A673 (cell line): Measurements from ENCODE around the gene ATP6AP1. TPM values are rescaled to one million over a fixed set of nuclear protein-coding genes. Genes with fewer than 3 reads are reported as not detected.

Experiments used
- BruUV-seq: library from RNA; stranded (reverse); fragments of 400-500 nt; replicated peaks from 2 replicates; lab custom pipeline; 2021; lab: Mats Ljungman, UMichigan
- CTCF ChIA-PET: fragments of 300-600 bp; sonication (Branson Sonifier 250); formaldehyde crosslinking; loops from one replicate; lab custom pipeline; 2022; ENCODE audit warnings: antibody characterized with exemption; lab: Charles Lee
- POLR2A ChIA-PET: fragments of 300-600 bp; sonication (Branson Sonifier 250); formaldehyde crosslinking; loops from one replicate; lab custom pipeline; 2022; ENCODE audit warnings: antibody characterized with exemption; ENCODE audit not compliant: low non-redundant PET; lab: Charles Lee
- DNase-seq: peaks from one replicate; pipeline ENCODE4 v3.0.0-alpha.2; 2015; ENCODE audit warnings: low spot score
- H3K27ac ChIP-seq: fragments of 200-600 bp; sonication (generic); 2 replicates; pipeline ENCODE4 v1.5.1; 2016; ENCODE audit warnings: mixed run types, low read depth, mild to moderate bottlenecking, mixed read lengths, antibody characterized with exemption, low read length; ENCODE audit not compliant: poor library complexity, severe bottlenecking
- H3K27me3 ChIP-seq: fragments of 200-600 bp; sonication (generic); replicated peaks from 2 replicates; pipeline ENCODE4 v1.6.1; 2017; ENCODE audit warnings: mixed run types, low read depth, mild to moderate bottlenecking, mixed read lengths, antibody characterized with exemption, low read length; ENCODE audit not compliant: insufficient read depth, poor library complexity
- H3K36me3 ChIP-seq: fragments of 200-600 bp; sonication (generic); 2 replicates; pipeline ENCODE4 v1.6.1; 2016; ENCODE audit warnings: mixed run types, mild to moderate bottlenecking, mixed read lengths, antibody characterized with exemption, low read length; ENCODE audit not compliant: insufficient read depth, poor library complexity, severe bottlenecking
- H3K4me1 ChIP-seq: fragments of 200-600 bp; sonication (generic); 2 replicates; pipeline ENCODE4 v1.6.1; 2017; ENCODE audit warnings: mixed run types, mild to moderate bottlenecking, mixed read lengths, antibody characterized with exemption, low read length; ENCODE audit not compliant: insufficient read depth, poor library complexity, severe bottlenecking
- H3K4me3 ChIP-seq: fragments of 200-600 bp; sonication (generic); 2 replicates; pipeline ENCODE4 v1.5.1; 2016; ENCODE audit warnings: low read depth, mixed run types, mild to moderate bottlenecking, mixed read lengths, low read length; ENCODE audit not compliant: poor library complexity, severe bottlenecking
- H3K9me3 ChIP-seq: fragments of 200-600 bp; sonication (generic); 2 replicates; pipeline ENCODE4 v1.6.1; 2016; ENCODE audit warnings: mixed run types, low read depth, mild to moderate bottlenecking, mixed read lengths, antibody characterized with exemption, low read length; ENCODE audit not compliant: poor library complexity, severe bottlenecking
- EZH2 ChIP-seq: fragments of 200-600 bp; sonication (generic); IDR thresholded peaks from 2 replicates; pipeline ENCODE4 v1.6.1; 2017; ENCODE audit warnings: borderline replicate concordance, low read depth, mild to moderate bottlenecking, mixed read lengths, antibody characterized with exemption, low read length; ENCODE audit not compliant: poor library complexity, severe bottlenecking
- intact Hi-C: fragments of 100-400 bp; cut with micrococcal nuclease; formaldehyde crosslinking; loops from one replicate; pipeline ENCODE4 v1.10.0; 2022; ENCODE audit not compliant: unreplicated experiment
- total RNA-seq: library from RNA; stranded (reverse); gene quantifications from 2 replicates; pipeline ENCODE4 v1.2.3, GENCODE V29; 2021
- TF ChIP-seq, protein P1 (sequence below): fragments of 300-800, 200-600 bp; sonication (generic); conservative IDR thresholded peaks from 2 replicates; pipeline ENCODE4 v1.5.1; 2017; ENCODE audit warnings: low read depth, mild to moderate bottlenecking, antibody characterized with exemption, low read length, moderate library complexity, mixed read lengths

Gene ATP6AP1
- total RNA-seq, 1 experiment from 2014 or later: 77.1 TPM

DNA sequence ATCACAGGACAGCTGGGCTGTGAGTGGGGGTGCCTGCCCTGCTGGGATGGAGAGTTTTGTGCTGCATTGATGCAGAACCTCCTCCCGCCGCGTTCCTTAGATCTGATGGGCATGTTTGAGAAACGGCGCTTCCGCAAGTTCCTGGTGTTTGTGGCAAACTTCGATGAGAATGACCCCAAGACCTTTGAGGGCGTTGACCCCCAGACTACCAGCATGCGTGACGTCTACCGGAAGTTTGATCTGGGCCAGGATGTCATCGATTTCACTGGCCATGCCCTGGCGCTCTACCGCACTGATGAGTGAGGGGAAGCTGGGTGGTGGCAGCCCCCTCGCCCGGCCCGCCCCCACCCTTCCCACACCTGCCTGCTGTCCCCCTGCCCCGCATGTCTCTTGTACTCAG lies 11.4 kb downstream of the ATP6AP1 start:
- intact Hi-C loops: no loop called here
- no TSS peak for BruUV-seq
- no peak for DNase-seq

DNA sequence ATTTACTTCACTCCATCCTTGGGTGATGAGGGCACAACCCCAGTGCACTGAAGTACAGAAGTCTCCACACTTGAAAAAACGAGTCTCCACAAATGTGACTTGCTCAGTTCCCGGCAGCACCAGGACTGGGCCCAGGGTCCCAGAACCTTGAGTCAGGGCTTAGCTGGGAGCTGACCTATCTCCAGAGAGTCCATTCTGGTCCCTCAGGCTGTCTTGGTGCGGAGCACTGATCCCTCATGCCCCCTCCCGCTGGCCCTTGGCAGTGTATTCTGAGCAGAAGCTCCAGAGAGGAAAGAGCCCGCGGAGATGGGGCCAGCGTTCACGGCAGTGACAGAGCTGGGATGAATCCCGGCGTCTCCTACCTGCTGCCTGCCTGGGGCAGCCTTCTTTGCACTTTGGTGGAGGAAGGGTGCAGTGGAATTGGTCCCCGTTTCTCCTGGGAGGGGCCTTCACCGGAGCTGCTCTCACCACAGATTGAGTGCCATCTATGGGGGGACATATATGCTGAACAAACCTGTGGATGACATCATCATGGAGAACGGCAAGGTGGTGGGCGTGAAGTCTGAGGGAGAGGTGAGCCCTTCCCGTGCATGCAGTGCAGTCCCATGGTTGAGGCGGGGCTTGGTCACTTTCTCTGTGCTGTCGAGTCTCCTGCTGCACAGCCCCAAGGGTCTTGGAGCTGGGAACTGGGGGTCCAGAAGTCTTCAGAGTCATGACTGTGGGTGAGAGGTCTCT lies 12.3 kb downstream of the ATP6AP1 start:
- BruUV-seq: no TSS peak
- Histone ChIP-seq H3K4me1 (peaks cover 17% of the 10 kb centered on the region), H3K27ac (no peak overlapping the region), H3K9me3 (no peaks in the 10 kb centered on the region), H3K27me3 (no peaks in the 10 kb centered on the region), H3K36me3 (peaks cover 13% of the 10 kb centered on the region), H3K4me3 (no peak overlapping the region)
- intact Hi-C loops: no loop called here
- ChIA-PET CTCF (no interaction called here), POLR2A (no interaction called here)
- TF ChIP-seq EZH2: no peak
- TF ChIP-seq, protein P1, sequence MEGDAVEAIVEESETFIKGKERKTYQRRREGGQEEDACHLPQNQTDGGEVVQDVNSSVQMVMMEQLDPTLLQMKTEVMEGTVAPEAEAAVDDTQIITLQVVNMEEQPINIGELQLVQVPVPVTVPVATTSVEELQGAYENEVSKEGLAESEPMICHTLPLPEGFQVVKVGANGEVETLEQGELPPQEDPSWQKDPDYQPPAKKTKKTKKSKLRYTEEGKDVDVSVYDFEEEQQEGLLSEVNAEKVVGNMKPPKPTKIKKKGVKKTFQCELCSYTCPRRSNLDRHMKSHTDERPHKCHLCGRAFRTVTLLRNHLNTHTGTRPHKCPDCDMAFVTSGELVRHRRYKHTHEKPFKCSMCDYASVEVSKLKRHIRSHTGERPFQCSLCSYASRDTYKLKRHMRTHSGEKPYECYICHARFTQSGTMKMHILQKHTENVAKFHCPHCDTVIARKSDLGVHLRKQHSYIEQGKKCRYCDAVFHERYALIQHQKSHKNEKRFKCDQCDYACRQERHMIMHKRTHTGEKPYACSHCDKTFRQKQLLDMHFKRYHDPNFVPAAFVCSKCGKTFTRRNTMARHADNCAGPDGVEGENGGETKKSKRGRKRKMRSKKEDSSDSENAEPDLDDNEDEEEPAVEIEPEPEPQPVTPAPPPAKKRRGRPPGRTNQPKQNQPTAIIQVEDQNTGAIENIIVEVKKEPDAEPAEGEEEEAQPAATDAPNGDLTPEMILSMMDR: no peak
- DNase-seq: no peak

More for the DNA sequence above, 11.4 kb downstream of the ATP6AP1 start:
- CTCF ChIA-PET: no interaction called here
- TF ChIP-seq, protein P1: no peak
- TF ChIP-seq EZH2: no peak
- Histone ChIP-seq H3K27me3 (no peaks in the 10 kb centered on the region), H3K9me3 (no peaks in the 10 kb centered on the region), H3K4me1 (peaks cover 14% of the 10 kb centered on the region), H3K36me3 (peaks cover 13% of the 10 kb centered on the region), H3K27ac (no peak overlapping the region), H3K4me3 (no peak overlapping the region)
- POLR2A ChIA-PET: no interaction called here

GRCh38 chrX:154441564-154441963 lies 13.1 kb downstream of the ATP6AP1 start:
- CTCF ChIA-PET: no interaction called here
- Histone ChIP-seq H3K36me3 (peaks cover 13% of the 10 kb centered on the region), H3K27me3 (no peaks in the 10 kb centered on the region), H3K27ac (no peak overlapping the region), H3K9me3 (no peaks in the 10 kb centered on the region), H3K4me3 (no peak overlapping the region), H3K4me1 (peaks cover 17% of the 10 kb centered on the region)
- no TSS peak for BruUV-seq
- DNase-seq: no peak
- TF ChIP-seq EZH2: no peak
- TF ChIP-seq, protein P1: no peak
- intact Hi-C loops: no loop called here
- POLR2A ChIA-PET: no interaction called here
